GM23338 (cell line): ENCODE measurements around the gene LRRC8B.

Source experiments
- CREB1 ChIP-seq: fragments of 250-450 bp; sonication (Bioruptor Pico); IDR thresholded peaks from 2 replicates; pipeline ENCODE4 v1.5.0; 2020; ENCODE audit warnings: low read depth, mild to moderate bottlenecking, moderate library complexity
- EZH2 ChIP-seq: fragments of 200-600 bp; sonication (generic); IDR thresholded peaks from one replicate; pipeline ENCODE4 v1.8.0; 2017; ENCODE audit warnings: antibody characterized with exemption, mild to moderate bottlenecking, low read depth; ENCODE audit not compliant: unreplicated experiment
- EZH2phosphoT487 ChIP-seq: fragments of 200-600 bp; sonication (generic); IDR thresholded peaks from one replicate; pipeline ENCODE4 v1.8.1; 2018; ENCODE audit warnings: antibody characterized with exemption; ENCODE audit not compliant: unreplicated experiment
- JUNB ChIP-seq: IDR thresholded peaks from one replicate; pipeline ENCODE4 v1.6.1; 2016; ENCODE audit warnings: antibody characterized with exemption; ENCODE audit not compliant: unreplicated experiment
- NANOG ChIP-seq: IDR thresholded peaks from 2 replicates; pipeline ENCODE4 v1.6.1; 2016; ENCODE audit warnings: antibody characterized with exemption, borderline replicate concordance
- POLR2AphosphoS5 ChIP-seq: IDR thresholded peaks from 2 replicates; pipeline ENCODE4 v1.6.1; 2016; ENCODE audit warnings: antibody characterized with exemption, low read depth
- ZNF114 ChIP-seq: fragments of 250-450 bp; sonication (Bioruptor Pico); IDR thresholded peaks from 2 replicates; pipeline ENCODE4 v1.5.0; 2020; ENCODE audit warnings: mild to moderate bottlenecking, moderate library complexity
- ZNF331 ChIP-seq: fragments of 250-450 bp; sonication (Bioruptor Pico); IDR thresholded peaks from 2 replicates; pipeline ENCODE4 v1.5.0; 2020; ENCODE audit warnings: low read depth, mild to moderate bottlenecking, moderate library complexity
- TF ChIP-seq, protein P1 (sequence below): IDR thresholded peaks from one replicate; pipeline ENCODE4 v1.6.1; 2018; ENCODE audit warnings: antibody characterized with exemption; ENCODE audit not compliant: unreplicated experiment
- TF ChIP-seq, protein P2 (sequence below), 2 experiments: fragments of 200-600 bp in 1 of 2; sonication (generic) in 1 of 2; conservative IDR thresholded peaks; 2 replicates each; pipeline versions ENCODE4 v1.5.1 to v1.6.1; 2016 to 2017; ENCODE audit warnings: antibody characterized with exemption in 2 of 2, low read depth in 2 of 2, mild to moderate bottlenecking in 2 of 2, moderate library complexity in 1 of 2
- TF ChIP-seq, protein P3 (sequence below): IDR thresholded peaks from 2 replicates; pipeline ENCODE4 v1.6.1; 2016; ENCODE audit warnings: antibody characterized with exemption
- TF ChIP-seq, protein P4 (sequence below): fragments of 250-450 bp; sonication (Bioruptor Pico); IDR thresholded peaks from 2 replicates; pipeline ENCODE4 v1.5.0; 2020; ENCODE audit warnings: mild to moderate bottlenecking, moderate library complexity

DNA sequence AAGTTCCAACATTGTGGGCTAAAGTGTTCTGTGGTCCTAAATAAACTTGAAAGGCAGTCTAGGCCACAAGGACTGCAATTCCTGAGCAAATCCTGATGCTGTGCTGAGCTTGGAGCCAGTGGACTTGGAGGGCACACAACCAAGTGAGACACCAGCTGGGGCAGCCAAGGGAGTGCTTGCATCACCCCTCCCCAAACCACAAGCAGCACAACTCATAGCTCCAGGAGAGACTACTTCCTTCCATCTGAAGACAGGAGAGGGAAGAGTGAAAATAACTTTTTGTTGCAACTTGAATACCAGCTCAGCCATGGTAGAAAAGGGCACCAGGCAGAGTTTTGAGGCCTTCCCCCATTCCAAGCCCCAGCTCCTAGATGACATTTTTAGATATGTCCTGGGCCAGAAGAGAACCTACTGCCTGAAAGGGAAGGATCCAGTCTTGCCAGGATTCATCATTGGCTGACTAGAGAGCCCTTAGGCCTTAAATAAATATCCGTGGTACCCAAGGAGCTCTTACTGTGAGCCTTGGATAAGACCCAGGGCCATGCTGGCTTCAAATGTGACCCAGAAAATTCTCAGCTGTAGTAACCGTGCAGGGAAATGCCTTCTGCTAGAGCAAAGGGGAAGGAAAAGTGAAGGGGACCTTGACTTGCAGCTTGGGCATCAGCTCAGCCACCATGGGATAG, 35.4 kb upstream of the LRRC8B start:
- TF ChIP-seq, protein P1, sequence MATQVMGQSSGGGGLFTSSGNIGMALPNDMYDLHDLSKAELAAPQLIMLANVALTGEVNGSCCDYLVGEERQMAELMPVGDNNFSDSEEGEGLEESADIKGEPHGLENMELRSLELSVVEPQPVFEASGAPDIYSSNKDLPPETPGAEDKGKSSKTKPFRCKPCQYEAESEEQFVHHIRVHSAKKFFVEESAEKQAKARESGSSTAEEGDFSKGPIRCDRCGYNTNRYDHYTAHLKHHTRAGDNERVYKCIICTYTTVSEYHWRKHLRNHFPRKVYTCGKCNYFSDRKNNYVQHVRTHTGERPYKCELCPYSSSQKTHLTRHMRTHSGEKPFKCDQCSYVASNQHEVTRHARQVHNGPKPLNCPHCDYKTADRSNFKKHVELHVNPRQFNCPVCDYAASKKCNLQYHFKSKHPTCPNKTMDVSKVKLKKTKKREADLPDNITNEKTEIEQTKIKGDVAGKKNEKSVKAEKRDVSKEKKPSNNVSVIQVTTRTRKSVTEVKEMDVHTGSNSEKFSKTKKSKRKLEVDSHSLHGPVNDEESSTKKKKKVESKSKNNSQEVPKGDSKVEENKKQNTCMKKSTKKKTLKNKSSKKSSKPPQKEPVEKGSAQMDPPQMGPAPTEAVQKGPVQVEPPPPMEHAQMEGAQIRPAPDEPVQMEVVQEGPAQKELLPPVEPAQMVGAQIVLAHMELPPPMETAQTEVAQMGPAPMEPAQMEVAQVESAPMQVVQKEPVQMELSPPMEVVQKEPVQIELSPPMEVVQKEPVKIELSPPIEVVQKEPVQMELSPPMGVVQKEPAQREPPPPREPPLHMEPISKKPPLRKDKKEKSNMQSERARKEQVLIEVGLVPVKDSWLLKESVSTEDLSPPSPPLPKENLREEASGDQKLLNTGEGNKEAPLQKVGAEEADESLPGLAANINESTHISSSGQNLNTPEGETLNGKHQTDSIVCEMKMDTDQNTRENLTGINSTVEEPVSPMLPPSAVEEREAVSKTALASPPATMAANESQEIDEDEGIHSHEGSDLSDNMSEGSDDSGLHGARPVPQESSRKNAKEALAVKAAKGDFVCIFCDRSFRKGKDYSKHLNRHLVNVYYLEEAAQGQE: no peak
- TF ChIP-seq, protein P2, sequence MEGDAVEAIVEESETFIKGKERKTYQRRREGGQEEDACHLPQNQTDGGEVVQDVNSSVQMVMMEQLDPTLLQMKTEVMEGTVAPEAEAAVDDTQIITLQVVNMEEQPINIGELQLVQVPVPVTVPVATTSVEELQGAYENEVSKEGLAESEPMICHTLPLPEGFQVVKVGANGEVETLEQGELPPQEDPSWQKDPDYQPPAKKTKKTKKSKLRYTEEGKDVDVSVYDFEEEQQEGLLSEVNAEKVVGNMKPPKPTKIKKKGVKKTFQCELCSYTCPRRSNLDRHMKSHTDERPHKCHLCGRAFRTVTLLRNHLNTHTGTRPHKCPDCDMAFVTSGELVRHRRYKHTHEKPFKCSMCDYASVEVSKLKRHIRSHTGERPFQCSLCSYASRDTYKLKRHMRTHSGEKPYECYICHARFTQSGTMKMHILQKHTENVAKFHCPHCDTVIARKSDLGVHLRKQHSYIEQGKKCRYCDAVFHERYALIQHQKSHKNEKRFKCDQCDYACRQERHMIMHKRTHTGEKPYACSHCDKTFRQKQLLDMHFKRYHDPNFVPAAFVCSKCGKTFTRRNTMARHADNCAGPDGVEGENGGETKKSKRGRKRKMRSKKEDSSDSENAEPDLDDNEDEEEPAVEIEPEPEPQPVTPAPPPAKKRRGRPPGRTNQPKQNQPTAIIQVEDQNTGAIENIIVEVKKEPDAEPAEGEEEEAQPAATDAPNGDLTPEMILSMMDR (conservative IDR thresholded peaks at IDR 0.05; ENCODE audit: low read depth in 2 of 2): no peak
- TF ChIP-seq EZH2 (no peak), EZH2phosphoT487 (no peak), POLR2AphosphoS5 (no peak), JUNB (no peak), ZNF331 (CRISPR knock-in tag) (no peak), ZNF114 (CRISPR knock-in tag) (no peak), CREB1 (CRISPR knock-in tag) (no peak), NANOG (no peak)
- TF ChIP-seq, protein P3, sequence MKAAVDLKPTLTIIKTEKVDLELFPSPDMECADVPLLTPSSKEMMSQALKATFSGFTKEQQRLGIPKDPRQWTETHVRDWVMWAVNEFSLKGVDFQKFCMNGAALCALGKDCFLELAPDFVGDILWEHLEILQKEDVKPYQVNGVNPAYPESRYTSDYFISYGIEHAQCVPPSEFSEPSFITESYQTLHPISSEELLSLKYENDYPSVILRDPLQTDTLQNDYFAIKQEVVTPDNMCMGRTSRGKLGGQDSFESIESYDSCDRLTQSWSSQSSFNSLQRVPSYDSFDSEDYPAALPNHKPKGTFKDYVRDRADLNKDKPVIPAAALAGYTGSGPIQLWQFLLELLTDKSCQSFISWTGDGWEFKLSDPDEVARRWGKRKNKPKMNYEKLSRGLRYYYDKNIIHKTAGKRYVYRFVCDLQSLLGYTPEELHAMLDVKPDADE: no peak
- TF ChIP-seq, protein P4, sequence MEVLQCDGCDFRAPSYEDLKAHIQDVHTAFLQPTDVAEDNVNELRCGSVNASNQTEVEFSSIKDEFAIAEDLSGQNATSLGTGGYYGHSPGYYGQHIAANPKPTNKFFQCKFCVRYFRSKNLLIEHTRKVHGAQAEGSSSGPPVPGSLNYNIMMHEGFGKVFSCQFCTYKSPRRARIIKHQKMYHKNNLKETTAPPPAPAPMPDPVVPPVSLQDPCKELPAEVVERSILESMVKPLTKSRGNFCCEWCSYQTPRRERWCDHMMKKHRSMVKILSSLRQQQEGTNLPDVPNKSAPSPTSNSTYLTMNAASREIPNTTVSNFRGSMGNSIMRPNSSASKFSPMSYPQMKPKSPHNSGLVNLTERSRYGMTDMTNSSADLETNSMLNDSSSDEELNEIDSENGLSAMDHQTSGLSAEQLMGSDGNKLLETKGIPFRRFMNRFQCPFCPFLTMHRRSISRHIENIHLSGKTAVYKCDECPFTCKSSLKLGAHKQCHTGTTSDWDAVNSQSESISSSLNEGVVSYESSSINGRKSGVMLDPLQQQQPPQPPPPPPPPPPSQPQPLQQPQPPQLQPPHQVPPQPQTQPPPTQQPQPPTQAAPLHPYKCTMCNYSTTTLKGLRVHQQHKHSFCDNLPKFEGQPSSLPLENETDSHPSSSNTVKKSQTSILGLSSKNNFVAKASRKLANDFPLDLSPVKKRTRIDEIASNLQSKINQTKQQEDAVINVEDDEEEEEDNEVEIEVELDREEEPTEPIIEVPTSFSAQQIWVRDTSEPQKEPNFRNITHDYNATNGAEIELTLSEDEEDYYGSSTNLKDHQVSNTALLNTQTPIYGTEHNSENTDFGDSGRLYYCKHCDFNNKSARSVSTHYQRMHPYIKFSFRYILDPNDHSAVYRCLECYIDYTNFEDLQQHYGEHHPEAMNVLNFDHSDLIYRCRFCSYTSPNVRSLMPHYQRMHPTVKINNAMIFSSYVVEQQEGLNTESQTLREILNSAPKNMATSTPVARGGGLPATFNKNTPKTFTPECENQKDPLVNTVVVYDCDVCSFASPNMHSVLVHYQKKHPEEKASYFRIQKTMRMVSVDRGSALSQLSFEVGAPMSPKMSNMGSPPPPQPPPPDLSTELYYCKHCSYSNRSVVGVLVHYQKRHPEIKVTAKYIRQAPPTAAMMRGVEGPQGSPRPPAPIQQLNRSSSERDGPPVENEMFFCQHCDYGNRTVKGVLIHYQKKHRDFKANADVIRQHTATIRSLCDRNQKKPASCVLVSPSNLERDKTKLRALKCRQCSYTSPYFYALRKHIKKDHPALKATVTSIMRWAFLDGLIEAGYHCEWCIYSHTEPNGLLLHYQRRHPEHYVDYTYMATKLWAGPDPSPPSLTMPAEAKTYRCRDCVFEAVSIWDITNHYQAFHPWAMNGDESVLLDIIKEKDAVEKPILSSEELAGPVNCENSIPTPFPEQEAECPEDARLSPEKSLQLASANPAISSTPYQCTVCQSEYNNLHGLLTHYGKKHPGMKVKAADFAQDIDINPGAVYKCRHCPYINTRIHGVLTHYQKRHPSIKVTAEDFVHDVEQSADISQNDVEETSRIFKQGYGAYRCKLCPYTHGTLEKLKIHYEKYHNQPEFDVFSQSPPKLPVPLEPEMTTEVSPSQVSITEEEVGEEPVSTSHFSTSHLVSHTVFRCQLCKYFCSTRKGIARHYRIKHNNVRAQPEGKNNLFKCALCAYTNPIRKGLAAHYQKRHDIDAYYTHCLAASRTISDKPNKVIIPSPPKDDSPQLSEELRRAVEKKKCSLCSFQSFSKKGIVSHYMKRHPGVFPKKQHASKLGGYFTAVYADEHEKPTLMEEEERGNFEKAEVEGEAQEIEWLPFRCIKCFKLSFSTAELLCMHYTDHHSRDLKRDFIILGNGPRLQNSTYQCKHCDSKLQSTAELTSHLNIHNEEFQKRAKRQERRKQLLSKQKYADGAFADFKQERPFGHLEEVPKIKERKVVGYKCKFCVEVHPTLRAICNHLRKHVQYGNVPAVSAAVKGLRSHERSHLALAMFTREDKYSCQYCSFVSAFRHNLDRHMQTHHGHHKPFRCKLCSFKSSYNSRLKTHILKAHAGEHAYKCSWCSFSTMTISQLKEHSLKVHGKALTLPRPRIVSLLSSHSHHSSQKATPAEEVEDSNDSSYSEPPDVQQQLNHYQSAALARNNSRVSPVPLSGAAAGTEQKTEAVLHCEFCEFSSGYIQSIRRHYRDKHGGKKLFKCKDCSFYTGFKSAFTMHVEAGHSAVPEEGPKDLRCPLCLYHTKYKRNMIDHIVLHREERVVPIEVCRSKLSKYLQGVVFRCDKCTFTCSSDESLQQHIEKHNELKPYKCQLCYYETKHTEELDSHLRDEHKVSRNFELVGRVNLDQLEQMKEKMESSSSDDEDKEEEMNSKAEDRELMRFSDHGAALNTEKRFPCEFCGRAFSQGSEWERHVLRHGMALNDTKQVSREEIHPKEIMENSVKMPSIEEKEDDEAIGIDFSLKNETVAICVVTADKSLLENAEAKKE (CRISPR knock-in tag): no peak
